Suprapubic skin (tissue), 4 donors: ENCODE data around the gene PREP. TPM values are rescaled to one million over a fixed set of nuclear protein-coding genes. Genes with fewer than 3 reads are reported as not detected.

Source experiments
- DNase-seq, 2 donors: peaks; one replicate each; pipeline ENCODE4 v3.0.0-alpha.2; 2019; ENCODE audit warnings: low spot score in 2 of 2
- H3K27ac ChIP-seq: fragments of 200-600 bp; sonication (generic); one replicate; pipeline ENCODE4 v1.5.1; 2019
- H3K27me3 ChIP-seq: fragments of 200-600 bp; sonication (generic); one replicate; pipeline ENCODE4 v1.5.1; 2019
- H3K36me3 ChIP-seq: fragments of 200-600 bp; sonication (generic); one replicate; pipeline ENCODE4 v1.5.1; 2019
- H3K4me1 ChIP-seq: fragments of 200-600 bp; sonication (generic); one replicate; pipeline ENCODE4 v1.5.1; 2019
- H3K4me3 ChIP-seq: fragments of 200-600 bp; sonication (generic); one replicate; pipeline ENCODE4 v1.5.1; 2019; ENCODE audit warnings: mild to moderate bottlenecking
- H3K9me3 ChIP-seq: fragments of 200-600 bp; sonication (generic); one replicate; pipeline ENCODE4 v1.5.1; 2019
- CTCF ChIP-seq, 2 donors: fragments of 200-600 bp in 1 of 2; fragments of 450-650 bp in 1 of 2; sonication (generic) in 1 of 2; IDR thresholded peaks; one replicate each; pipeline ENCODE4 v1.5.1; 2016 to 2019; ENCODE audit warnings: antibody characterized with exemption in 2 of 2, mild to moderate bottlenecking in 1 of 2, moderate library complexity in 1 of 2
- EP300 ChIP-seq: sonication (generic); formaldehyde crosslinking; IDR thresholded peaks from one replicate; pipeline ENCODE4 v1.6.1; 2017; ENCODE audit warnings: antibody characterized with exemption
- POLR2A ChIP-seq, 2 donors: fragments of 450-650 bp; IDR thresholded peaks; one replicate each; pipeline ENCODE4 v1.6.1; 2017; ENCODE audit warnings: antibody characterized with exemption in 2 of 2, mild to moderate bottlenecking in 2 of 2, moderate library complexity in 2 of 2
- POLR2AphosphoS5 ChIP-seq, 3 donors: sonication (generic); formaldehyde crosslinking; IDR thresholded peaks; one replicate each; pipeline ENCODE4 v1.6.1; 2017; ENCODE audit warnings: antibody characterized with exemption in 3 of 3
- WGBS: methylation state at CpG from one replicate; pipeline ENCODE4 v1.1.5; 2018; 5-methylcytosine and 5-hydroxymethylcytosine counted together
- total RNA-seq, 4 donors: library from RNA; depleted of rRNA; stranded (reverse); fragments of >200 nt; gene quantifications; one replicate each; pipeline ENCODE4 v1.1.0, GENCODE V29; 2016

The PREP gene
- total RNA-seq, 4 donors from 2014 or later: 22.1 to 36.0 (median 30.3) TPM

DNA sequence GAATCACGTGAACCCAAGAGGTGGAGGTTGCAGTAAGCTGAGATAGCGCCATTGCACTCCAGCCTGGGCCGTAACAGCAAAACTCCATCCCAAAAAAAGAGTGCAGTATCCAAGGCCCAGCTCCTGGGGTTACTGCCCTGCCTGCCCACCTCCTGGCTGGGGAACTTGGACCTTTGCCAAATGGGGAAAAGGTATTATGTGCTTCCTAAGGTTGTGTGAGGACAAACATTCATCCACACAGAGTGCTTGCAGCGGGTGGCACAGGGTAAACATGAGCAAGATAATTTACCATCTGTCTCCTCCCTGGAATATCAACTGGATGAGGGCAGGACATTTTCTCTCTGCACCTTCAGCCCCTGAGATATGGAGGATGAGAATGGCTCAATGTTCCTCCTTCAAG, 128.2 kb downstream of the PREP start:
- Histone ChIP-seq H3K27ac (no peak overlapping the region), H3K9me3 (no peaks in the 10 kb centered on the region), H3K36me3 (peaks cover 38% of the 10 kb centered on the region), H3K4me1 (no peaks in the 10 kb centered on the region), H3K27me3 (no peaks in the 10 kb centered on the region), H3K4me3 (no peak overlapping the region)
- 96% methylated on average over 4 of the region's 4 CpGs for WGBS
- TF ChIP-seq EP300 (no peak), CTCF (IDR thresholded peaks at IDR 0.05) (no peak), POLR2AphosphoS5 (IDR thresholded peaks at IDR 0.05) (no peak), POLR2A (IDR thresholded peaks at IDR 0.05) (no peak)
- no peak for DNase-seq

DNA sequence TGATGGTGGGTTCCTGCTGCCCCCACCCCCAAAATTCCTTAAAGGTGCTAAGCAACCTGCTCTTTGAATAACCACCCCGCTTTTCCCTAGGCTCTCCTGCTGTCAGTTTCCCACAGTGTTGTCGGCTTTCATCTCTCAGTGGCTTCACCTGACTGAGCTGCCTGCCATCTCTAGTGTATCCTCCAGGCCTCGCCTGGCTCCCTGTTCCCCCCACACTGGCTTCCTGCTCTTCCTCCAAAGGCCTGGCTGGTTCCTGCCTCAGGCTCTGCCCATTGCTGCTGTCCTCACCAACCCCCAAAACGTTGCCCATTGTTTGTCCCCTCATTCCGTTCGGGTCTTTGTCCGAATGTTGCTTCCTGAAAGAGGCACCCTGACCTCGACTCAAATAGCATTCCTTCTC, 129.3 kb downstream of the PREP start:
- Histone ChIP-seq H3K27me3 (no peaks in the 10 kb centered on the region), H3K9me3 (no peaks in the 10 kb centered on the region), H3K36me3 (peaks cover 29% of the 10 kb centered on the region), H3K27ac (no peak overlapping the region), H3K4me3 (no peak overlapping the region), H3K4me1 (no peaks in the 10 kb centered on the region)
- DNase-seq: no peak
- TF ChIP-seq CTCF (IDR thresholded peaks at IDR 0.05) (no peak), EP300 (no peak), POLR2A (IDR thresholded peaks at IDR 0.05) (no peak), POLR2AphosphoS5 (IDR thresholded peaks at IDR 0.05) (no peak)
- 71% methylated on average over 8 of the region's 8 CpGs for WGBS

DNA sequence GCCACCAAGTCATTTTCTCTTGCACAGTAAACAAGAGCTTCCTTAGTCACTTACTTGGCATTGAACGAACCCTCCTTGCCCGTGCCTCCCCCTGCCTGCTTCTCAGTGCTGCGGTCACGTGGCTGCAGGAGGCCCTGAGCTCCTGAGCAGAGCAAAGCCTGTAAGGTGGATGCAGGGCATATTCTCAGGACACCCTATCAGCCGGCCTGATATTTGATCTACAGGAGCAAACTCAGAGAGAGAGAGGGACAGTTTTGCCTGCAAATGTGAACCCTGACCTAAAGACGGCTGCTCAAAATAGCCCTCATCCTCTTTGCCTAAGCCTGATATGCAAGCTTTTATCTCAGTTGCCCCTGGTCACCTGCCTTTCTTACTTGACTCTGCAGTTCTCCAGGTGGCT, 130.1 kb downstream of the PREP start:
- no peak overlapping the region for H3K4me3 ChIP-seq
- no peaks in the 10 kb centered on the region for H3K27me3 ChIP-seq
- WGBS: 30% methylated on average over 6 of the region's 6 CpGs
- peaks cover 21% of the 10 kb centered on the region for H3K36me3 ChIP-seq
- no peaks in the 10 kb centered on the region for H3K9me3 ChIP-seq
- no peak for DNase-seq
- H3K4me1 ChIP-seq: no peaks in the 10 kb centered on the region
- H3K27ac ChIP-seq: no peak overlapping the region
- no peak for TF ChIP-seq POLR2AphosphoS5 (IDR thresholded peaks at IDR 0.05)
- no peak for TF ChIP-seq EP300
- no peak for TF ChIP-seq POLR2A (IDR thresholded peaks at IDR 0.05)
- TF ChIP-seq CTCF (IDR thresholded peaks at IDR 0.05): no peak

- H3K27me3 ChIP-seq: no peaks in the 10 kb centered on the region
- no peaks in the 10 kb centered on the region for H3K9me3 ChIP-seq
- H3K27ac ChIP-seq: no peak overlapping the region
- TF ChIP-seq POLR2AphosphoS5 (IDR thresholded peaks at IDR 0.05) (no peak), POLR2A (IDR thresholded peaks at IDR 0.05) (no peak), EP300 (no peak), CTCF (IDR thresholded peaks at IDR 0.05) (no peak)
- H3K4me1 ChIP-seq: no peaks in the 10 kb centered on the region
- H3K36me3 ChIP-seq: peaks cover 3% of the 10 kb centered on the region
- no peak overlapping the region for H3K4me3 ChIP-seq
- no peak for DNase-seq
Observed at GRCh38 chr6:105270511-105270910, 132.4 kb downstream of the PREP start.

- Histone ChIP-seq H3K27me3 (no peaks in the 10 kb centered on the region), H3K9me3 (no peaks in the 10 kb centered on the region), H3K36me3 (no peaks in the 10 kb centered on the region), H3K4me3 (no peak overlapping the region), H3K4me1 (no peaks in the 10 kb centered on the region), H3K27ac (no peak overlapping the region)
- TF ChIP-seq POLR2A (IDR thresholded peaks at IDR 0.05) (no peak), CTCF (IDR thresholded peaks at IDR 0.05) (no peak), EP300 (no peak), POLR2AphosphoS5 (IDR thresholded peaks at IDR 0.05) (no peak)
- no peak for DNase-seq
- WGBS: 93% methylated on average over 2 of the region's 2 CpGs
Observed at GRCh38 chr6:105269390-105269789, 133.5 kb downstream of the PREP start.
